ENCODE results near the gene PCP4.

The PCP4 gene
- long read RNA-seq, donor 1, transcript PCP4-201 (3 exons, 660 nt), result major isoform, 17 of 28 reads
- long read RNA-seq, donor 1, partial matches to known transcripts, result 11 of 28 reads
- long read RNA-seq, donor 1, other reads (novel, unspliced or antisense), result 0 of 28 reads
- long read RNA-seq, donor 2, transcript PCP4-201 (3 exons, 660 nt), result major isoform, 13 of 26 reads
- long read RNA-seq, donor 2, partial matches to known transcripts, result 12 of 26 reads
- long read RNA-seq, donor 2, other reads (novel, unspliced or antisense), result 0 of 26 reads
- long read RNA-seq, donor 3, transcript PCP4-201 (3 exons, 660 nt), result major isoform, 8 of 19 reads
- long read RNA-seq, donor 3, partial matches to known transcripts, result 11 of 19 reads
- long read RNA-seq, donor 3, other reads (novel, unspliced or antisense), result 0 of 19 reads
- long read RNA-seq, donor 4, transcript PCP4-201 (3 exons, 660 nt), result major isoform, 18 of 38 reads
- long read RNA-seq, donor 4, partial matches to known transcripts, result 20 of 38 reads
- long read RNA-seq, donor 4, other reads (novel, unspliced or antisense), result 0 of 38 reads
- long read RNA-seq, donor 5, transcript PCP4-201 (3 exons, 660 nt), result major isoform, 12 of 26 reads
- long read RNA-seq, donor 5, partial matches to known transcripts, result 14 of 26 reads
- long read RNA-seq, donor 5, other reads (novel, unspliced or antisense), result 0 of 26 reads
- long read RNA-seq, donor 6, transcript PCP4-201 (3 exons, 660 nt), result major isoform, 18 of 18 reads
- long read RNA-seq, donor 6, partial matches to known transcripts, result 0 of 18 reads
- long read RNA-seq, donor 6, other reads (novel, unspliced or antisense), result 0 of 18 reads
- long read RNA-seq, donor 7, transcript PCP4-201 (3 exons, 660 nt), result major isoform, 18 of 31 reads
- long read RNA-seq, donor 7, partial matches to known transcripts, result 13 of 31 reads
- long read RNA-seq, donor 7, other reads (novel, unspliced or antisense), result 0 of 31 reads
- long read RNA-seq, donor 8, transcript PCP4-201 (3 exons, 660 nt), result major isoform, 18 of 18 reads
- long read RNA-seq, donor 8, partial matches to known transcripts, result 0 of 18 reads
- long read RNA-seq, donor 8, other reads (novel, unspliced or antisense), result 0 of 18 reads

- peak; percentile 61 for DNase-seq
Measured at GRCh38 chr21:39867198-39867650, at the start of gene PCP4. PCP4 (plus strand) TSS chr21:39867438; CDS start chr21:39867502, 64 bp downstream.

DNA sequence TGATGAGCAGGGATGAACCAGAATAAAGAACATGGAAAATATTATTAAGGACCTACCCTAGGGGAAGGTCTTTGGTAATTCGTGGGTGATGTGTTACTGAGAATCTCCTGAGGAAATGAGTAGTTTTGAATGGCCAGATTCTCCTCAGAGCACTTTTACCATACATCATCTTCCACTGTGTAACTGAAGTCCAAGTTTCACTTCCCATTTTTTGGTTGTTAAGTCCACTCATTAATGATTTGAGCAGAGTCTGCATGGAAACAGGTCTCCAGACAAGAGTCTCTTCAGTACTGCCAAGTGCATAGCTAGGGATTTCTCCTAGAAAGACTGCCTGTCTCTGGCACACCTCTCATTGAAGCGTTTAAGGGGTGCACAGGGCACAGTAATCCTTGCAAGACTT lies 48.7 kb upstream of the PCP4 start:
- no peak for DNase-seq

DNA sequence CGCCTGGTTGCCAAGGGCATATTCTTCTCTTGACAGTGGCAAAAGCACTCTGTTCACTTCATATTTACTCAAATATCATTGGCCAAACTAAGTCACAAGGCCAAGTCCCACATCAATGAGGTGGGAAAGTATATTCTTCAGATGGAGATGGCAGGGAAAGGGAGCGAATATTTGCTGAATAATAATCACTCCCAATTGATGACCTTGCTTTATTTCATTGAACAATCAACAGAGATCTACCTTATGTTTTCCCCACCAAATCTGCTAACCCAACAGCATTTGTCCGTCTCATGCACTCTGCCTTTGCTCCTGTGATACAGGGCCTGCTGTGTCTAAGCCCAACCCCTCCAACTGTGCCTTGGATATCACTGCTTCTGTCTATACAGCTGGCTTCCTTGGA lies 45.2 kb upstream of the PCP4 start:
- DNase-seq, result no peak

DNA sequence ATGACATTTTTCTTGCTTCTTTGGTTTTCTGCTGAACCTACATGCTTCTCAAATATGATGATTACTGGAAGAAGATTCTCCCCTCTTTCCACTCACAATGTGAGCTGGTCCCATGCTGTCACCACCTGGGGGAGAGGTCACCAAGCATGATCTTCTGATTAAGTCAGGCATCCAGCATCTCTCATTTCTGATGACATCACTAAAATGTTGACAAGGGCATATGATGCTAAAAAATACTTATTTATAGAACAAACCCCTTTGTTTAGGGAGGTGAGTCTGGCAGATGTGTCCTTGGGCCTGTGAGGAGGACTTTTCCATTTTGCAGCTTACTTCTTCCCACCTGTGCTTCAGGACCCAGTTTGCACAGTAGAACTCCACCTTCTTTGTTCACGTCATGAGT lies 42.0 kb upstream of the PCP4 start:
- no peak for DNase-seq

DNA sequence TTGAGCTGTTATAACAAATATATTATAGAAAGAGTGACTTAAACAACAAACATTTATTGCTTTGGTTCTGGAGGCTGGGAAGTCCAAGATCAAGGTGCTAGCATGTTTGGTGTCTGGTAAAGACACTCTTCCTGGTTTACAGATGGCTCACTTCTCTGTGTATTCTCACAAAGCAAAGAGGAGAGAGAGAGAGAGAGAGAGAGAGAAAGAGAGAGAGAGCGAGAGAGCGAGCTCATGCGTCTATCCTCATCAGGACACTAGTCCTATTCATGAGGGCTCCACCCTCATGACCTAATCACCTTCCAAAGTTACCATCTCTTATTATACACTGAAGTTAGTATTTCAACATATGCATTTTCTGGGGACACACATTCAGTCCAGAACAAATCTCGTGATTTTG lies 32.7 kb upstream of the PCP4 start:
- no peak for DNase-seq

DNA sequence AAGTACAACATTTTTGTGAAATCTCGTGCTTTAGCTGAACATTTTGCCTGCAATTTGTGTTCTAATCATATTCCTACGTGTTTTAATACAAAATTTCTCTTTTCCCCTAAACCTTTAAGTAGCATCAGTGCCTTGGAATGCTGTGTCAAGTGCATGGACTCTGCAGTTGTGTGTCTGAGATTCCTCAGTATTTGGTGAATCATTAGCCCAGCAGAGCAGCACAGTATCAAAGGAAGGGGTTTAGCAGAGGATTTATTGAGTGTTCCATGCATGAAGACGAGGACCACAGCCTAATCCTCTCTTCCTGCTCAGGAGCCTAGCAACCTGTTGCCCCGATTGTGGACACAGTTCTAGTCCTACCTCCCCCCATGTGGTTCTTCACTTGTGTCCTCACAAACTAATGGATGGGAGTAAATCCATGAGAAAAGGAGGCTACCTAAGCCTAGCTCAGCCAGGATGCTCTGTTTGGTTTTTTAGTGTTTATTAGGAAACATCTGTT lies 29.3 kb upstream of the PCP4 start:
- DNase-seq, result no peak

DNA sequence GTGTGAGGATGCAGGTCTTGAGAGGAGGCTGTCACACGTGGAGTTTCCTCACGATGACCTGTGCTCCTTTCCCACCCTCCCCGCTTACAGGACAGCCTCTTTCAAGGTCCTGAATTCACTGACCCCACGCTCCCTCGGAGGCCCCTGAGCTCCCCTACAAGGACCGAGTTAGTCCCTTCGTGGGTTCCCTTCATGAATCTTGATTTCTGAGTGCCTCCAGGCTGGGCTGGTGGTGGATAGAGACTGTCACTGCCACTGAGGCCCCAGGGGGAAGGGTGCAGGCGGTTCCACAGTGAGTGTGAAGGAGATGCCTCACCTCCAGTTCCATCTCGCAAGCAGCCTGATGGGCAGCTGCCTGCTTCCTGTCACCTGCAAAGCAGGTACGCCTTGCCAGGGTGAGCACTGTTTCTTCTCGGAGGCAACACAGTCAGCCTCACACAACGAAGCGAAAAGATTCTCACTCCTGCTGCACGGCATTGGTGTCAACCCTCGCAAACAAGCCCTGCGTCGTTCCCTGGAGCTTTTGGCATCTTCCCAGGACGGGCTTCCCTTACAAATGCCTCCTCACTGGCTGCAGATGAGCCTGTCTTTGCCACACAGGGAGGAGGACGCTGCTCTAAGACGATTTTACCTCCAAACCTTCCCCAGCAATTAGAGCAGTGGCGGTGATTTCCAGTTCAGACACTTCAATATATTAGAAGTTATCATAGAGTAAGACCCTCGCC lies 26.7 kb upstream of the PCP4 start:
- DNase-seq, result no peak

- no peak for DNase-seq
Measured at GRCh38 chr21:39842741-39843459, 24.3 kb upstream of the PCP4 start.

- DNase-seq, result no peak
Measured at GRCh38 chr21:39843483-39843882, 23.8 kb upstream of the PCP4 start.

- DNase-seq, result no peak
Measured at GRCh38 chr21:39843916-39844315, 23.3 kb upstream of the PCP4 start.

- DNase-seq, result no peak
Measured at GRCh38 chr21:39845571-39846130, 21.6 kb upstream of the PCP4 start.

DNA sequence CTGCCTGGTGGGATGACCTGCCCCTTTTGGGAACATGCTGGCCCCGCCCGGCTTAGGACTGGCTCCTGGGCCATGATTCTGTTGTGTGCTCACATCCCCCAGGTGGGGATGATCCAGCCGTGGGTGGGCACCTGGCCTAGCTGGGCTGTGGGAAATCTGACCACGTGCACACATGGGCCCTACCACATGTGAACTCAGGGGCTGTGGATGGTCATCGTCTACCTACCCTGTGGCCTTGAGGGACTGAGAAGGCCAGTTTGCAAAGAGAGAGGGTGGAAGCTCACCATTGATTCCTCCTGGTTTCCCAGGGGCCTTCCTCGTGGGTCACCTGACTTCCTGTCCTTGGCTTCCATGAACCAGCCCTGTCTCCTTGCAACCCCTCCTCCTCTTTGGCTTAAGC lies 19.4 kb upstream of the PCP4 start:
- no peak for DNase-seq

- no peak for DNase-seq
Measured at GRCh38 chr21:39849014-39849655, 18.1 kb upstream of the PCP4 start.

- no peak for DNase-seq
Measured at GRCh38 chr21:39850333-39850732, 16.9 kb upstream of the PCP4 start.

- DNase-seq, result no peak
Measured at GRCh38 chr21:39851002-39851618, 16.1 kb upstream of the PCP4 start.

DNA sequence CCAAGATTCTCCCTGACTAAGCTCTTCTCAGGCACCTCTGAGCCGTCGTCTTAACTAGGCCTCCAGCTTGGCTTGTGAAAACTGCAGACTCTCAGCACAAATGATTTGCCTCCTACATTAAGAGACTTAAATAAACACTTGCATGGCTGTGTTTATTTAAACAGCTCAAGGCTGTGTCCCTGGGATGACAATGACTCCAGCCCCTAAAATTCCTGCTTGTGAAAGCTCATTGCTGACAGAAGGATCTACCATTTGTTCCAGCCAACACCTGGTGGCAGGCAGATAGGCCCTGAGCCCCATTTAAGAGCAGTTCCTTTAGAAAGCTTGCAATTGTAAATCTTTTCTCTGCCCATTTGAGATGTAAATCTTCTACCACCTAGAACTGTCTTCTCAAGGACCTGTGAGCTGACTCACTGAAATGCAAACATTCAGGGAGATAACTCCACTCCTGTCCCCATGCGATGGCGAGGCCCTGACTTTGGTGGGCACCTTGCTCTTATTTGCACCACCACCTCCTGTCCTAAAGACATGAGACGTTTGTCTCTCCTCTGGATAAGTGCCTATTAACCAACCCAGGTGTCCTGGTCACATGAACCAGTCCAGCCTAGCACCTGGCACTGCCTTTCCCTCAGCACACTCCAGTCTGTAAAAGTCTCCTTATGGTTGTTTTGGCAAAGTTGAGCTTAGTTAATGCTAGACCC lies 15.1 kb upstream of the PCP4 start:
- no peak for DNase-seq

DNA sequence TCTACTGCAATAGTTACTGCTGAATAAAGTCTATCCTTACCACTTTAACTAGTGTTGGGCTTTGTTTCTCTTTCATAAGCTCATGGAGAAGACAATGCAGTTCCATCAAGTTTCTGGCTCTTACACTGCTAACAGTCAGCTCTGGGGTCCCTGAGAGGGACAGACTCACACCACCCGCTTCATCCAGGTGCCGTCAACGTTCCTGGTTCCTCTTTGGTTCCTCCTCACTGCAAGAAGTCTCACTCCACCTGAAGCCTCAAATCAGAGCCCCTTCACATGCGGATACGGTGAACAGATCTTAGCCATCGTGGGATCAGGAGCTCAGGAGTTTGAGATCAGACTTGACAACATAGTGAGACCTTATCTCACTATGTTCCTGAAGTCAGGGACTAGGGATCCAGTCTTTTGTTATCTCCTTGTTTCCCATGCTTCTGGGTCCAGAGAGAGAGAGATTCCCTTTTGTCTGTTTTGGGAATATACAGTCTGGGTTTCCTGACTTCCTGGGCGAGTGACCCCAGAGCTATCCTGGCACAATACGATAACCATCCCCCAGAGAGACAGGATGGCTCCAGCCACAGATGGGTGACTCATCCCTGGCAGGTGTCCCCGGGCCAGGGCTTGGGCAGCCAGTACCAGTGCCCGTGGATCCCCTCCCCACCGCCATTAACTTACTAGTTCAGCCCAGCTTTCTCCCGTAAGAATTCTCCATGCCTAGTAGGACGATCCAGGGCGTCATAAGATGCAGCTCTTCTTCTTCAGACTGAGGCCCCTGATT lies 14.3 kb upstream of the PCP4 start:
- DNase-seq, result no peak

DNA sequence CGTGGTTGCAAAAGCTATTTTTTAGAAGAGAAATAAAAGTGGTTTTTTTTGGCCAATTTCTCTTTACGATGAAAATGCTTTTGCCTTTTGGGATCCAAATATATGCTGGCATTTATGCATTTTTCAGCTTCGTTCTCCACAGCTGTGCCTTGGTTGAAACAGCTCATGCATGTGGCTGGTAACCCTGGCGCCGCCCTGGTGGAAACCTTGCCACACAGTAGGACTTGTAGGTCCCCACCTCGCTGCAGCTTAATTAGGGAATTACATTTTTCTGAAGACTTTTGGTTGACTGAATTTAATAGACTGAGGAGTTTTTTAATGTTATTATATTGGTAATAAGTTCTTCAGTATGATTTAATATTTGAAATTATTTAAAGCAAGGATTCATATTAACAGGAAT lies 12.7 kb upstream of the PCP4 start:
- DNase-seq, result no peak

- DNase-seq, result no peak
Measured at GRCh38 chr21:39855595-39855994, 11.6 kb upstream of the PCP4 start.
